Measurements from ENCODE around the gene GRAMD1C.

DNA sequence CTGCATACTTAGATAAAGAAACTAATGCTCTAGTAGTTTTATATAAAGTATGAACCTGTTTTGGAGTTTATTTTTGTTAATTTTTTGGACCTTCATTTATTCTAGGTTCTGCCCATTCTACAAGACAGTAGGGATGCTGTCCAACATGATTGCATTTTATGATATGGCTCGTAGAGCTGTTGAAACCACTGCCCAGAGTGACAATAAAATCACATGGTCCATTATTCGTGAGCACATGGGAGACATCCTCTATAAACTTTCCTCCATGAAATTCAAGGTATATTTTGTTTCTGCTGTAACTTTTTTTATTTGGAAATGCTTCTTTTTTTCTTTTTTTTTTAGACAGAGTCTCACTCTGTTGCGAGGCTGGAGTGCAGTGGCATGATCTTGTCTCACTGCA is 33.3 kb upstream of the GRAMD1C start:
- TF ChIP-seq EZH2phosphoT487 (IDR thresholded peaks at IDR 0.05; ENCODE audit: insufficient read depth, low read depth) (no peak), EZH2 (IDR thresholded peaks at IDR 0.05; ENCODE audit: insufficient read depth, poor library complexity, severe bottlenecking) (no peak)

All from GM23248 (cell line).